Measurements from ENCODE around the gene STT3B. TPM values are rescaled to one million over a fixed set of nuclear protein-coding genes. Genes with fewer than 3 reads are reported as not detected.

The STT3B gene
- total RNA-seq, 4 donors from 2014 or later = 69.5 to 97.0 (median 78.4) TPM

DNA sequence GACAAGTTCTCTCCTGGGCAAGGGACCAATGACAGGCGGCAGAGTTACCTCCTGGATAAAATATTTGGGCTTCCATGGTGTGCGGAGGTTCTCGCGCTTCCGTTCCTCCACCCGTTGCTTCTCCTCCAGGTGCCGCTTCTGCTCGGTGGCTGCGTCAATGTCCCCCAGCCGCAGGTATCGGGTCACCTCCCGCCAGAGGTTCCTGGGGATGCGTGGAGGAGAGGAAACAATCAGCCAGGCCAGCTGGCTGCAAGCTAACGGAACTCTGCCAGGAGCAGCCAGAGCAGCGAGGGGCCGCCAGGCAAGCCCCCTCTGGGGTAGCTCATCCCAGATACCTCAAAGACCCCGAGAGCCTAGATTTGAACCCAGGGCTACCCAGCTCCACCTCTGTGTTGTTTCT lies 131.3 kb downstream of the STT3B start:
- Histone ChIP-seq H3K36me3 (peaks cover 13% of the 10 kb centered on the region), H3K27me3 (no peaks in the 10 kb centered on the region), H3K27ac (no peak overlapping the region), H3K4me1 (no peaks in the 10 kb centered on the region), H3K4me3 (no peak overlapping the region), H3K9me3 (no peaks in the 10 kb centered on the region)
- WGBS = 98% methylated on average over 17 of the region's 17 CpGs
- TF ChIP-seq POLR2A (IDR thresholded peaks at IDR 0.05) (no peak), EP300 (IDR thresholded peaks at IDR 0.05) (no peak), POLR2AphosphoS5 (IDR thresholded peaks at IDR 0.05) (no peak)
- TF ChIP-seq, protein P1, sequence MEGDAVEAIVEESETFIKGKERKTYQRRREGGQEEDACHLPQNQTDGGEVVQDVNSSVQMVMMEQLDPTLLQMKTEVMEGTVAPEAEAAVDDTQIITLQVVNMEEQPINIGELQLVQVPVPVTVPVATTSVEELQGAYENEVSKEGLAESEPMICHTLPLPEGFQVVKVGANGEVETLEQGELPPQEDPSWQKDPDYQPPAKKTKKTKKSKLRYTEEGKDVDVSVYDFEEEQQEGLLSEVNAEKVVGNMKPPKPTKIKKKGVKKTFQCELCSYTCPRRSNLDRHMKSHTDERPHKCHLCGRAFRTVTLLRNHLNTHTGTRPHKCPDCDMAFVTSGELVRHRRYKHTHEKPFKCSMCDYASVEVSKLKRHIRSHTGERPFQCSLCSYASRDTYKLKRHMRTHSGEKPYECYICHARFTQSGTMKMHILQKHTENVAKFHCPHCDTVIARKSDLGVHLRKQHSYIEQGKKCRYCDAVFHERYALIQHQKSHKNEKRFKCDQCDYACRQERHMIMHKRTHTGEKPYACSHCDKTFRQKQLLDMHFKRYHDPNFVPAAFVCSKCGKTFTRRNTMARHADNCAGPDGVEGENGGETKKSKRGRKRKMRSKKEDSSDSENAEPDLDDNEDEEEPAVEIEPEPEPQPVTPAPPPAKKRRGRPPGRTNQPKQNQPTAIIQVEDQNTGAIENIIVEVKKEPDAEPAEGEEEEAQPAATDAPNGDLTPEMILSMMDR (IDR thresholded peaks at IDR 0.05) = no peak
- no peak for DNase-seq (ENCODE audit: low spot score in 2 of 2)

DNA sequence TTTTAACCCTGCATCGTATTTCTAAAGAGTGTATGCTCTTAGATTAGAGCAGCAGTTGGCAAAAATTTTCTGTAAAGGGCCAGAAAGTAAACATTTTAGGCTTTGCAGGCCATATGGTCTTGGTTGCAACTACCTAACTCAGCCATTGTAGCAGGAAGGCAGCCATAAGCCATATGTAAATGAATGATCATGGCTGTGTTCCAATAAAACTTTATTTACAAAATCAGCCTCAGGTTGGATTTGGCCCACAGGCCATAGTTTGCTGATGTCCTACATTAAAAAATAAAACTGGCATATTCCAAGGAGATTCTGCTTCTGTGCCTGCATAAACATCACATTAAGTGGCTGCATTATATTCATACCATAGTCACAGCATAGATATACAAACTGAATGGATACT lies 134.9 kb downstream of the STT3B start:
- Histone ChIP-seq H3K4me3 (no peak overlapping the region), H3K27ac (no peak overlapping the region), H3K9me3 (no peaks in the 10 kb centered on the region), H3K4me1 (no peaks in the 10 kb centered on the region), H3K36me3 (peaks cover 4% of the 10 kb centered on the region), H3K27me3 (no peaks in the 10 kb centered on the region)
- no peak for DNase-seq (ENCODE audit: low spot score in 2 of 2)
- WGBS = 94% methylated on average over 1 of the region's 1 CpG
- TF ChIP-seq EP300 (IDR thresholded peaks at IDR 0.05) (no peak), POLR2AphosphoS5 (IDR thresholded peaks at IDR 0.05) (no peak), POLR2A (IDR thresholded peaks at IDR 0.05) (no peak)
- TF ChIP-seq, protein P1 (IDR thresholded peaks at IDR 0.05) = no peak

DNA sequence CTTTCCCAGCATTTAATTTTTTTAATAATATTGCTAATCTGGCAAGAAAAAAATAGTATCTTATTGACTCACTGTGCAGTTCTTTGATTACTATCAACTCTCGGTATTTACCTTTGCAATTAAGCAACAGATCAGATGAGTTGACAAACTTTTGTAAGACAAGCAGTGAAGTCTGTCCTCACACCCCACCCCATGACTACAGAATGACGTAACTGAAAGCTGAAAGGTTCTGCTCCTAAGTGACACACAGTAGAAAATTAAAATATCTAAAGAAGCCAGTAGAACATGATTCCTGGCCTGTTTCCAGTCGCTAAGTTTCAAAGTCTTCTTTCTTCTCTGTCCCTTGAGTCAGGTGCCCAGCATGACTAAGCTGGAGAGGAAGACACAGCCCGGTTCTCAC lies 135.5 kb downstream of the STT3B start:
- H3K4me1 ChIP-seq = no peaks in the 10 kb centered on the region
- H3K4me3 ChIP-seq = no peak overlapping the region
- H3K27ac ChIP-seq = no peak overlapping the region
- WGBS = 70% methylated on average over 4 of the region's 4 CpGs
- H3K36me3 ChIP-seq = peaks cover 4% of the 10 kb centered on the region
- TF ChIP-seq EP300 (IDR thresholded peaks at IDR 0.05) (no peak), POLR2AphosphoS5 (IDR thresholded peaks at IDR 0.05) (no peak), POLR2A (IDR thresholded peaks at IDR 0.05) (no peak)
- TF ChIP-seq, protein P1 (IDR thresholded peaks at IDR 0.05) = no peak
- H3K9me3 ChIP-seq = no peaks in the 10 kb centered on the region
- no peaks in the 10 kb centered on the region for H3K27me3 ChIP-seq
- no peak for DNase-seq (ENCODE audit: low spot score in 2 of 2)

DNA sequence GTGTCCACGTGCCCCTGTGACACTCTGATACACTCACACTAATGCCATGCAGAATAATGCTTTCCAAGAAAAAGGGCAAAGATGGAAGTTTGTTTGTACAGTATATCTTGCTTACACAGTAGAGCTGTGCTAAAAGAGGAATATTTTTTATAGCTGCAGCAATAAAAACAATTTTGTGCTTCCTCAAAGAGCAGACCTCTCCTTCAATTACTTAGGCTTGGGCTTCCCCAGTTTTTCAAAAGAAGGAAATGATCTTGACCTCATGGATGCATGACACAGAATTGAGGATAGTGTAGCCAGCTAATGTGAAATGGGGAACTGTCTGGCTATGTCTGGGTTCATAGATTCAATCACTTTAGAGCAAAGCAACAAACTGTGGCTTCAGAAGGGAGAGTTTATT lies 137.4 kb downstream of the STT3B start:
- H3K27ac ChIP-seq = no peak overlapping the region
- TF ChIP-seq POLR2AphosphoS5 (IDR thresholded peaks at IDR 0.05) = no peak
- TF ChIP-seq EP300 (IDR thresholded peaks at IDR 0.05) = no peak
- TF ChIP-seq, protein P1 (IDR thresholded peaks at IDR 0.05) = no peak
- no peak for TF ChIP-seq POLR2A (IDR thresholded peaks at IDR 0.05)
- H3K27me3 ChIP-seq = no peaks in the 10 kb centered on the region
- H3K9me3 ChIP-seq = no peaks in the 10 kb centered on the region
- no peaks in the 10 kb centered on the region for H3K4me1 ChIP-seq
- 84% methylated on average over 1 of the region's 1 CpG for WGBS
- no peak for DNase-seq (ENCODE audit: low spot score in 2 of 2)
- peaks cover 4% of the 10 kb centered on the region for H3K36me3 ChIP-seq
- no peak overlapping the region for H3K4me3 ChIP-seq

DNA sequence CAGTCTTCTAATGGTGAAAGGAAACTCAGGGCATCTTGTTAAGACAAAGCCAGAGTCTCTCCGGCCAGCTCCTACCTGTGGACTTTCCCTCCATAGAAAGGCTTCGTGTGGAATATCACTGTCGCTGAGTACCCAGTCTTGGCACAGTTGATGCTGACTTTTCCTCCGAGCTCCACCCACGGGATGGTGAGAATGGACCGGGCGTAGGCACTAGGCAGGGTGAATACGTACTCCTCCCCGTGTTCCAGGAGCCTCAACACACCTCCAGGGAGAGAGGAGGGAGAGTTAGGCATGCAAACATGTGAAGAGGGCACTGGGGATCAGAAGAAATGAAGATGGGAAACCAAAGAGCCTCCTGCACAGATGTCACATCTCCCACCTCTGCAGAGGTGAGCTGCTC lies 138.0 kb downstream of the STT3B start:
- Histone ChIP-seq H3K4me1 (no peaks in the 10 kb centered on the region), H3K9me3 (no peaks in the 10 kb centered on the region), H3K27ac (no peak overlapping the region), H3K4me3 (no peak overlapping the region), H3K27me3 (no peaks in the 10 kb centered on the region), H3K36me3 (peaks cover 4% of the 10 kb centered on the region)
- TF ChIP-seq POLR2A (IDR thresholded peaks at IDR 0.05) (no peak), POLR2AphosphoS5 (IDR thresholded peaks at IDR 0.05) (no peak), EP300 (IDR thresholded peaks at IDR 0.05) (no peak)
- TF ChIP-seq, protein P1 (IDR thresholded peaks at IDR 0.05) = no peak
- no peak for DNase-seq (ENCODE audit: low spot score in 2 of 2)
- 76% methylated on average over 9 of the region's 9 CpGs for WGBS

Data from suprapubic skin (tissue), 4 donors.